Activated naive CD8-positive, alpha-beta T cell (primary cell): ENCODE results near the gene GPT2.

Experiments used
- H3K27ac Mint-ChIP-seq: one replicate; pipeline ENCODE4 v1.8.0; 2021; ENCODE audit warnings: mixed read lengths
- H3K27me3 Mint-ChIP-seq: one replicate; pipeline ENCODE4 v1.8.0; 2021; ENCODE audit warnings: mixed read lengths
- H3K36me3 Mint-ChIP-seq: one replicate; pipeline ENCODE4 v1.8.0; 2021; ENCODE audit warnings: mixed read lengths
- H3K4me1 Mint-ChIP-seq: one replicate; pipeline ENCODE4 v1.8.0; 2021; ENCODE audit warnings: low read depth, mixed read lengths
- H3K4me3 Mint-ChIP-seq: one replicate; pipeline ENCODE4 v1.8.0; 2021; ENCODE audit warnings: mild to moderate bottlenecking, mixed read lengths
- H3K9me3 Mint-ChIP-seq: one replicate; pipeline ENCODE4 v1.8.0; 2021; ENCODE audit warnings: low read depth, mixed read lengths

Gene GPT2

DNA sequence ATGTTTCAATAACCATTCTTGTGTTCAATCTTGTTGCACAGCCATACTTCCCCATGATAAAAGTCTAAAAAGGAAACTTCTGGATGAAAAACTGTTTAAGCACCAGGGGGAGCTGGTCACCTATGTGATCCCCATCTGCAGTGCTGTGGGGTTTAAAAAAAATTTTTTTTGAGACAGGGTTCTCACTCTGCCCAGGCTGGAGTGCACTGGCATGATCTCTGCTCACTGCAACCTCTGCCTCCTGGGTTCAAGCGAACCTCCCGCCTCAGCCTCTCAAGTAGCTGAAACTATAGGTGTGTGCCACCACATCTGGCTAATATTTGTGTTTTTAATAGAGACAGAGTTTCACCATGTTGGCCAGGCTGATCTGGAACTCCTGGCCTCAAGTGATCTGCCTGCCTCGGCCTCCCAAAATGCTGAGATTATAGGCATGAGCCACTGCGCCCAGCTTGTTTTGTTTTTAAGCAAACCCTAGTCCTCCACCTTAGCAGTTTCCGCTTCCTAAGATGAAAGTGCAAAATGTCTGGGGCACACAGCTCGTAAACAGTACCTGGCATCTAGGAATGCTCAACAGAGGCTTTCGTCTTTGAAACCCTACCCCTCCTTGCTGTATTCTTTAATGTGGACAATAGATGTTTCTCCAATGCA is 63.9 kb downstream of the GPT2 start:
- no peaks in the 10 kb centered on the region for H3K27me3 Mint-ChIP-seq
- peak overlapping the region; percentile 22 for H3K27ac Mint-ChIP-seq
- peaks cover 6% of the 10 kb centered on the region for H3K4me1 Mint-ChIP-seq
- no peak overlapping the region for H3K4me3 Mint-ChIP-seq
- H3K9me3 Mint-ChIP-seq: no peaks in the 10 kb centered on the region
- no peaks in the 10 kb centered on the region for H3K36me3 Mint-ChIP-seq

GRCh38 chr16:46948548-46949166 is 64.5 kb downstream of the GPT2 start:
- Mint-ChIP-seq H3K9me3 (no peaks in the 10 kb centered on the region), H3K27me3 (no peaks in the 10 kb centered on the region), H3K4me3 (no peak overlapping the region), H3K4me1 (peaks cover under 1% of the 10 kb centered on the region), H3K27ac (no peak overlapping the region), H3K36me3 (no peaks in the 10 kb centered on the region)

DNA sequence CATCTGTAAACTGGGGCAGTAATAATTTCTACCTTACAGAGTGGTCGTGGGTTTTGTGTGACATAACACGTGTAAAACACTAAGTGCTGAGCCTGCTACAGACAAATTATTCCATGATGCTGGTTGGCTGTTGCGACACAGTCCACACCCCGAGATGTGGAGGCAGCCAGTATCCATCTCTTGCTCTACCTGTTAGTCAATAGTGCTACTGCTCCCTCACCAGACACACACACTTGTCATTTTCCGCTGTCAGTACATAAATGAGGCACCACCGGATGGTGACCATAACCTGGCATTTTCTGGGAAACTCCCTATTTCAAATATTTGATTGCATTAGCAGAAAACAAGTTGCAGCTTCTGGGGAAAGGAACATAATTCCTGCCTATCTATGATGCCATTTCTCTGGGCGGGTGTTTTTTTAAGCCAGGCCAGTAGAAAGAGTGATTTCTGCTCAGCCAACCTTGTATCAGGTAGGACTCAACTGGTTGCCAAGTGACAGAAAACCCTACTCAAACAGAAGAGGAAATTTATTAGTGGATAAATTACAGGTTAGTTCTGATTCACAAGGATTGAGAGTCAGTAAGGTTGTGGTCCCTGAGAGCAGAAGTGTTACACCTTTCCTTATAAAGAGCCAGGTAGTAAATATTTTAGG is 65.2 kb downstream of the GPT2 start:
- Mint-ChIP-seq H3K9me3 (no peaks in the 10 kb centered on the region), H3K4me3 (no peak overlapping the region), H3K4me1 (no peaks in the 10 kb centered on the region), H3K27me3 (no peaks in the 10 kb centered on the region), H3K36me3 (no peaks in the 10 kb centered on the region), H3K27ac (no peak overlapping the region)

DNA sequence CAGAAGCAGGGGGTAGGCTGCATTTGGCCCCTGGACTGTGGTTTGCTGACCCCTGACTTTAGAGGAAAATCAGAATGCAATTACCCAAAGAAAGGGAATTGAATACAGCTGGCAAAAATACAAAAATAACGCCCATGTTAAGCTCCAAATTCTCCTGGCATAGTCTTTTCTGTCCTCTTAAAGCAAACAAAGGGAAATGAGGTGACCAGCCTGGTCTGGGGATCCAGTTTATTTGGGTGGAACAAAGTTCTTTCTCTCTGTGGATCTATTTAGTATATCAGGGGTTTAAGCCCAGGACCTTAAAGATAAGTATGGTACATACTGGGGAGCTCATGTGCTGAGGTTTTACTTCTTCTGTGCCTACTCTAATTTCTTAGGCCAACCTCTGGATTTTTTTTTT is 65.8 kb downstream of the GPT2 start:
- Mint-ChIP-seq H3K4me3 (no peak overlapping the region), H3K36me3 (peaks cover 2% of the 10 kb centered on the region), H3K27me3 (no peaks in the 10 kb centered on the region), H3K4me1 (no peaks in the 10 kb centered on the region), H3K27ac (no peak overlapping the region), H3K9me3 (no peaks in the 10 kb centered on the region)

GRCh38 chr16:46954562-46954961 is 70.4 kb downstream of the GPT2 start:
- H3K27me3 Mint-ChIP-seq: no peaks in the 10 kb centered on the region
- no peaks in the 10 kb centered on the region for H3K9me3 Mint-ChIP-seq
- H3K36me3 Mint-ChIP-seq: peaks cover 2% of the 10 kb centered on the region
- peaks cover 12% of the 10 kb centered on the region for H3K4me1 Mint-ChIP-seq
- no peak overlapping the region for H3K4me3 Mint-ChIP-seq
- H3K27ac Mint-ChIP-seq: peak overlapping the region; percentile 31

DNA sequence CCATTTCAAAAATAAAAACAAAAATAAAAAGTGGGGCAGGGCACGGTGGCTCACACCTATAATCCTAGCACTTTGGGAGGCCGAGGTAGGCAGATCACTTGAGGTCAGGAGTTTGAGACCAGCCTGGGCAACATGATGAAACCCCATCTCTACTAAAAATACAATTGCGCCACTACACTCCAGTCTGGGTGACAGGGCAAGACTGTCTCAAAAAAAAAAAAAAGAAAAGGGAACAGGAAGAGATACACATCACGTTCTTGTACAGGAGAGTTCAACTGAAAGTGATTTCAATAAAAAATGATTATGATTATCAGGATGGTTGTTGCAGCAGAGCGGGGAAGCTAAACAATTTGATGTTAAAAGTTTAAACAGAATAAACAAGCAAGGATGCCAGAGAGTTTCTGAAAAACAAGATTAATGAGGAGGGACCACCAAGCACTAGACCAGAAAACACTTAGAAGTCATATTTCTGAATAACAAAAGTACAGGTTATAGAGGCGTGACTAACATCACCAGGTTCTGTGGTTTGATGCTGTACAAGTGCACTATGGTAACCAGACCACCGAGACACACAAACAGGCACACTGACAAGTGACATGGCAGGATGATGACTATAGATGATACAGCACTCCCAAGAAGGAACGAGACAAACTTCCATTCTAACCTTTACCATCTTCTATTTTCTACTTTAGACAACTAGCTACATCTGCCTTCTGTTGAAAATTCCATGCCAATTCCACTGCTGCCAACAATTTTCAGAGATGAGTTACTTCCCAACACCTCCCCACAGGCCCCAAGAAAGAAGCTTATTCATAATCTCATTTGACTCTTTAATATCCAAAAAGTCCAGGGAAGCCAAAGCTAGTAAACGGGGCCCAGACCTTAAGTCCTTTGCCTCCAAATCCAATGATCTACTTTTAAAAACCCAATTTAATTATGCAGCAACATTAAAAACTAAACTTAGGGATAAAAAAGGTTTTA is 77.5 kb downstream of the GPT2 start:
- no peaks in the 10 kb centered on the region for H3K9me3 Mint-ChIP-seq
- H3K4me1 Mint-ChIP-seq: peaks cover 45% of the 10 kb centered on the region
- no peaks in the 10 kb centered on the region for H3K36me3 Mint-ChIP-seq
- peak overlapping the region; percentile 96 for H3K27ac Mint-ChIP-seq
- peak overlapping the region; percentile 67 for H3K4me3 Mint-ChIP-seq
- no peaks in the 10 kb centered on the region for H3K27me3 Mint-ChIP-seq

DNA sequence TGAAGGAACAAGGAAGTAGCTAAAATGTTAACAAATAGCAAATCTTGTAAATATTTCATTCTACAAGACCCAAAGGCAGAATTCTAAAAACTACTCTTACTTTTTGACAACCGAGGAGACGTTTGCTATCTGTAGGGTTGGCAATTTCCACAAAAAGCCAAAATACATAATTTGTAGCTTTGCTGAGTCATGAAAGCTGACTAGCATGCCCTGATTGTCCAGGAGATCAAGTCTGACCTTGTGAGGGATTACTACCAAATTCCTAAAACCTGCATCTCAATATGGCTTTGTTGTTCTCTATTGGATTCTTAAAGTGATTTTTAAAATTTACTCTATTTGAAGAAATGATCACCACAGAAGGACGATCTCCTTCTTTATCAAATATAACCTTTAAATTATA is 78.5 kb downstream of the GPT2 start:
- Mint-ChIP-seq H3K27ac (peak overlapping the region; percentile 96), H3K36me3 (no peaks in the 10 kb centered on the region), H3K27me3 (no peaks in the 10 kb centered on the region), H3K4me3 (peak overlapping the region; percentile 67), H3K9me3 (no peaks in the 10 kb centered on the region), H3K4me1 (peaks cover 48% of the 10 kb centered on the region)

DNA sequence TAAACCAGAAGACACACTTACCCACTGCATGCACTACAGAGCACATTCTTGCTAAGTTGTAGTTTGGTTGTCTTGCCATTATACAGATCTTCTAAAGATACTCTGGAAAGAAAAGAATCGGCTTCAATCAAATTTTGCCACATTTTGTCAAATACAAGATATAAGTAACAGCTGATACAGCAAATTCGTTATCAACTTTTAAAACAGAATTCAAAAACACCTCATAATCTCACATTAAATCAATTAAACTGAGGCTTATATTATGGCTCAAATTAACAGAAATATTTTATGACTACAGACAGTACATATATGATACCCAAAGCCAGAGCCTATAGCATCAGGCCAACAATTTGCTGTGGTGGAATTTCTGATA is 83.9 kb downstream of the GPT2 start:
- H3K9me3 Mint-ChIP-seq: no peaks in the 10 kb centered on the region
- peak overlapping the region; percentile 66 for H3K27ac Mint-ChIP-seq
- peaks cover 58% of the 10 kb centered on the region for H3K4me1 Mint-ChIP-seq
- no peak overlapping the region for H3K4me3 Mint-ChIP-seq
- no peaks in the 10 kb centered on the region for H3K27me3 Mint-ChIP-seq
- peaks cover 7% of the 10 kb centered on the region for H3K36me3 Mint-ChIP-seq

- Mint-ChIP-seq H3K4me1 (peaks cover 60% of the 10 kb centered on the region), H3K27ac (peak overlapping the region; percentile 23), H3K36me3 (peaks cover 7% of the 10 kb centered on the region), H3K4me3 (peak overlapping the region; percentile 57), H3K27me3 (no peaks in the 10 kb centered on the region), H3K9me3 (no peaks in the 10 kb centered on the region)
Measured at GRCh38 chr16:46970089-46970488, 85.9 kb downstream of the GPT2 start.

- Mint-ChIP-seq H3K27ac (peak overlapping the region; percentile 78), H3K36me3 (peaks cover 7% of the 10 kb centered on the region), H3K27me3 (no peaks in the 10 kb centered on the region), H3K9me3 (no peaks in the 10 kb centered on the region), H3K4me3 (peak overlapping the region; percentile 99), H3K4me1 (peaks cover 70% of the 10 kb centered on the region)
Measured at GRCh38 chr16:46971271-46971670, 87.1 kb downstream of the GPT2 start.

DNA sequence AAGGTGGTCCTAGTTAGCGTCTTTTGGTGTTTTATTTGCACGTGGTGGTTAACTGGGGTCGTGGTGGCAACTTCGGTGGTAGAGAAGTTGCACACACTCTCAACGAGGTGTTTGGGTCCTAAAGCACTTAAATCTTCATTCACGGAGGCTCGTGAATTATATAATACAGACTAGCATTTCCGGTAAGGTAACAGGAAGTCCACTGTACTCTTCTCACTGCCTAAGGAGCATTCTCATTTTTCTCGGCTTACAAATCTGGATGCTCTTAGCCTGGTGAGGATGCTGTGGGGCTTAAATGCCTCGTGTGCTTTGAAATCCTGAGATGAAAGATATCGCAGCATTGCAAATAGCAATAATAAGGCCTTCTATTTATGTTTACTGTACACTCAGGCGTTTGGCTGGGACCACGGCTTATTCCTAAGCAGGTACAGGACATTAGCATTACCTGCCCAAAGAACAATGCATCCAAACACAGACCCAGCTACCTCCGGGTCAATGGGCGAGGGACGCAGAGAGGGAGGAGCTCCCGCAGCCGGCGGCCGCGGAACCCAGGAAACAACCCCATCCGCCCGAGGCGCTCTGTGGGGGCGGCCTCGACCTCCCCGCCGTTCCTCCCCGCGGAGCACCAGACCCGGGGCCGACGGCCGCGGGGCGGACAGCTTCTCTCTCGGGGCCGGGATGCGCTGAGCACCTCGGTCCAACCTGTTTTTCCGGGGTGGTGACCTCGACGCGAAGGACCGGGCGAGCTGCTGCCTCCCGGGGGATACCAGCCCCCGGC is 88.5 kb downstream of the GPT2 start:
- Mint-ChIP-seq H3K9me3 (no peaks in the 10 kb centered on the region), H3K27me3 (no peaks in the 10 kb centered on the region), H3K4me3 (peak overlapping the region; percentile 99), H3K27ac (peak overlapping the region; percentile 98), H3K4me1 (peaks cover 66% of the 10 kb centered on the region), H3K36me3 (peaks cover 7% of the 10 kb centered on the region)

GRCh38 chr16:46973207-46973995 is 89.2 kb downstream of the GPT2 start, which contains the start of gene DNAJA2:
Gene DNAJA2, minus strand, starts transcription at chr16:46973674. Its CDS starts 102 bp downstream, at chr16:46973572.
- Mint-ChIP-seq H3K4me3 (peak within 1 kb of the TSS; percentile 99), H3K4me1 (peaks cover 59% of the 10 kb centered on the region), H3K36me3 (peaks cover 7% of the 10 kb centered on the region)

DNA sequence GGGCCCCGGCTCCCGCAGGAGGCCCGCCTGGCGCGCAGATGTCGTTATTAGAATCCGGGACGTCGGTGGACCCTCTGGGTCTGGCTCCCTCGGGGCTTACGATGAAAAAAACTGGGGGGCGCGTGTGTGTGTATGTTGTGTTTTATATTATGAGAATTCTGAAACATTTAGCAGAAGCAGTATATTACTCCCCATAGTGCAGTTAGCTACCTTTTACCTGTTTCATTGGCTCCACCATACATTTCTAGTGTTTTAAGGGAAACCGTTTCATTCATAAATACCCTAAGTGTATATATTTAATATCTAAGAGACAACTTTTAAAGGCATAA is 89.8 kb downstream of the GPT2 start:
- Mint-ChIP-seq H3K36me3 (peaks cover 7% of the 10 kb centered on the region), H3K4me3 (peak overlapping the region; percentile 90), H3K27ac (peak overlapping the region; percentile 97), H3K9me3 (no peaks in the 10 kb centered on the region), H3K4me1 (peaks cover 55% of the 10 kb centered on the region), H3K27me3 (no peaks in the 10 kb centered on the region)

More at GRCh38 chr16:46973207-46973995, 89.2 kb downstream of the GPT2 start, which contains the start of gene DNAJA2:
- no peaks in the 10 kb centered on the region for H3K27me3 Mint-ChIP-seq
- H3K27ac Mint-ChIP-seq: peak within 1 kb of the TSS; percentile 98
- H3K9me3 Mint-ChIP-seq: no peaks in the 10 kb centered on the region
